ENCODE results near the gene PALM3.

Gene PALM3

DNA sequence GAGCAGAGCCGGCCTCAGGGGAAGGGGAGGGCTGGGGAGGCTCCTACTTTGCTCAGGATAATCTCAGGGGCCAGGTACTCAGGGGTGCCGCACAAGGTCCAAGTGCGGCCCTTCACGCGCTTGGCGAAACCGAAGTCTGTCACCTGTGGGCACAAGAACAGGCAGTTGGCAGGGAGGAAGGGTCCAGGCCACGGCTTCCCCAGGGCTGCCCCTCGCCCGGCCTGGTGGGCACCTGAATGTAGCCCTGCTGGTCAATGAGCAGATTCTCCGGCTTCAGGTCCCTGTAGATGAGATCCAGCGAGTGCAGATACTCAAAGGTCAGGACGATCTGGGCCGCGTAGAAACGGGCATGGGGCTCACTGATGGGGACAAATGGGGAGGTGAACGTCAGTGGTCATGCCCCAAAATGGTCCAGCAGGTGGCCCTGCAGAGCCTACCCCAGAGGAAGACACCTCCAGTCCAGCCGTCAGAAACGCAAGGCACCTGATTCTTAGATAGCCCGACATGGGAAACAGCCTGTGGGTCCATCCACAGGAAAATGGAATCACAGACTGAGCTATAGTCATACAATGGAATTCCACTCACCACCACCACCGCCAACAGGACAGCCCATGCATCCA is 35.8 kb upstream of the PALM3 start:
- no peaks in the 10 kb centered on the region for H3K4me1 ChIP-seq (ENCODE audit: control insufficient read depth in 1 of 2, insufficient read depth in 2 of 2, low read length in 2 of 2)
- no peak overlapping the region for H3K27ac ChIP-seq (ENCODE audit: low read length)

DNA sequence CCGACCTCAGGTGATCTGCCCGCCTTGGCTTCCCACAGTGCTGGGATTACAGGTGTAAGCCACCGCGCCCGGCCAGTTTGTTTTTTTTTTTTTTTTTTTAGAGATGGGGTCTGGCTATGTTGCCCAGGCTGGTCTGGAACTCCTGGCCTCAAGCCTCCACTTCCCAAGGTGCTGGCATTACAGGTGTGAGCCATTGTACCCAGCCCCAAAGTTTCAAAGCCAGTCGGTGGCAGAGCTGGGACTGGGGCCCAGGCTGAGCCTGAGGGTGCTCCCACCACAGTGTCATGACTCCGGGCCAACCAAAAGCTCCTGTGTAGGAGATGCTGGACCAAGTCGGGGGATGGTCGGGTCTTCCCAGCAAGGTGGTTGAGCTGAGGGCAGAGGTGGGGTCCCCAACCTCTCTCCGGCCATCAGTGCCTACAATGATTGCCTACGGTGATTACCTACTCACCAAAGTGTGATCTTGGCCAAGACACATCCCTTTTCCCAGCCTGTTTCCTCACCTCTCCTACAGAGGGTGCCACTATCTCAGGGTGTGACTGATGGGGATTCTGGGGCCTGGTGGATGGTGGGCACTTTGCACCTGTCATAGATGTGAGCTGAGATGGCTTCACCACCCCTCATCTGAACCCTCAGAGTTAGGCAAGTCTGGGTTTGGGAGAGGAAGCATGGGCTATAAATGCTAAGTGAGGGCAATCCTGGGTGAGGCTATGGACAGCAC is 34.6 kb upstream of the PALM3 start:
- Histone ChIP-seq H3K36me3 (ENCODE audit: control insufficient read depth in 1 of 2, insufficient read depth in 2 of 2, low read length in 2 of 2) (peaks cover 25 to 32% of the 10 kb centered on the region in 2 donors), H3K4me3 (ENCODE audit: low read depth in 1 of 2, low read length in 2 of 2) (no peak overlapping the region), H3K27ac (ENCODE audit: low read length) (no peak overlapping the region), H3K27me3 (ENCODE audit: low read depth, low read length) (no peaks in the 10 kb centered on the region), H3K9me3 (ENCODE audit: control insufficient read depth in 1 of 2, low read length in 2 of 2) (peaks cover 6 to 8% of the 10 kb centered on the region in 2 donors), H3K4me1 (ENCODE audit: control insufficient read depth in 1 of 2, insufficient read depth in 2 of 2, low read length in 2 of 2) (peaks cover 0 to 7% of the 10 kb centered on the region in 2 donors)

More for the DNA sequence above, 35.8 kb upstream of the PALM3 start:
- Histone ChIP-seq H3K9me3 (ENCODE audit: control insufficient read depth in 1 of 2, low read length in 2 of 2) (peaks cover 6 to 8% of the 10 kb centered on the region in 2 donors), H3K4me3 (ENCODE audit: low read depth in 1 of 2, low read length in 2 of 2) (no peak overlapping the region), H3K27me3 (ENCODE audit: low read depth, low read length) (no peaks in the 10 kb centered on the region), H3K36me3 (ENCODE audit: control insufficient read depth in 1 of 2, insufficient read depth in 2 of 2, low read length in 2 of 2) (peaks cover 31 to 39% of the 10 kb centered on the region in 2 donors)

DNA sequence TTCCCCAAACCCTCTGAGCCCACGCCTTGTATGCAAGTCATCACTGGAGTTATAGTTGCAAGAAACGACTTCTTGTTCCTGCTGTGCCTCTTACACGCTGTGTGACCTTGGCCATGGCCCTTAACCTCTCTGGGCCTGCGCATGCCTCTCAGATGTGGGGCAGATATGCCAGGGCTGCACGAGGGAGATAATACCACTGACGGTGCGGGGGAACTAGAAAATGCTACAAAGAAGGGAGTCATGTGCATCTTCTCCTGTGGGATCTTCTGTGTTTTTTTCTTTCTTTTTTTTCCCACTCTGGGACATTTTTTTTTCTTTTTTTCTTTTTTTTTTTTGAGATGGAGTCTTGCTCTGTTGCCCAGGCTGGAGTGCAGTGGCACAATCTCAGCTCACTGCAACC is 33.0 kb upstream of the PALM3 start:
- Histone ChIP-seq H3K27ac (ENCODE audit: low read length) (no peak overlapping the region), H3K36me3 (ENCODE audit: control insufficient read depth in 1 of 2, insufficient read depth in 2 of 2, low read length in 2 of 2) (peaks cover 16 to 19% of the 10 kb centered on the region in 2 donors), H3K4me1 (ENCODE audit: control insufficient read depth in 1 of 2, insufficient read depth in 2 of 2, low read length in 2 of 2) (peaks cover 0 to 7% of the 10 kb centered on the region in 2 donors), H3K27me3 (ENCODE audit: low read depth, low read length) (no peaks in the 10 kb centered on the region), H3K9me3 (ENCODE audit: control insufficient read depth in 1 of 2, low read length in 2 of 2) (peaks cover 6 to 8% of the 10 kb centered on the region in 2 donors), H3K4me3 (ENCODE audit: low read depth in 1 of 2, low read length in 2 of 2) (no peak overlapping the region)

DNA sequence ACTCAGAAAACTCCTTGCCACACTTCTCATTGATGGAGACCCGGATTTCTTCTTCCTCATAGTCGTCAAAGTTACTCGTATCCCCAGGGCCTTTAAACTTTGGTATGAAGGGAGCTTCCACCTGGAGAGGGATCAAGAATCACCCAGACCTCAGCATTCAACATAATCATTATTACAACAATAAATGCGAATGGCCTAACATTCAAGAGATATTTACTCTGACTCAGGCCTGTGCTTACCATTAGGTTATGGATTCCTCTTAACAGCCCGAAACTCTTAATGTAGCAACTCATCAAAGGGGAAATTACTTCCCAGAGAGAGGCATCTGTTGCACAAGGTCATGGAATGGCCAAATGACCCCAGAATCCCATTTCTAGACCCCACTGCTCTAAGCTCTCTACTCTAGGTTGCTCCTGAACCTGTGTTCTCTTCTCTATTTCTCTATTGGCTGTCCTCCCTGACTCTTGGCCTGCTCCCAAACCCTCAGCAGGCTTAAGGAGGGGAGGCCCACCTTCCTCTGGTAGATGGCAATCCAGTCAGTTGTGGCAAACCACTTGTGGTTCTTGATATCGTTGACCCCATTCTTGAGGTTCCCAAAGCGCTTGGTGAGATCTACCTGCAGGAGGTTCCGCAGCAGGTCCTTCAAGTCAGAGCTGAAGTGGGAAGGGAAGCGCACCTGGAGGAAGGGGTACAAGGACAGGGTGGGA is 31.4 kb upstream of the PALM3 start:
- Histone ChIP-seq H3K4me3 (ENCODE audit: low read depth in 1 of 2, low read length in 2 of 2) (no peak overlapping the region), H3K27me3 (ENCODE audit: low read depth, low read length) (no peaks in the 10 kb centered on the region), H3K4me1 (ENCODE audit: control insufficient read depth in 1 of 2, insufficient read depth in 2 of 2, low read length in 2 of 2) (peaks cover 0 to 16% of the 10 kb centered on the region in 2 donors), H3K9me3 (ENCODE audit: control insufficient read depth in 1 of 2, low read length in 2 of 2) (peaks cover 6 to 8% of the 10 kb centered on the region in 2 donors), H3K36me3 (ENCODE audit: control insufficient read depth in 1 of 2, insufficient read depth in 2 of 2, low read length in 2 of 2) (peaks cover 16 to 21% of the 10 kb centered on the region in 2 donors), H3K27ac (ENCODE audit: low read length) (no peak overlapping the region)

DNA sequence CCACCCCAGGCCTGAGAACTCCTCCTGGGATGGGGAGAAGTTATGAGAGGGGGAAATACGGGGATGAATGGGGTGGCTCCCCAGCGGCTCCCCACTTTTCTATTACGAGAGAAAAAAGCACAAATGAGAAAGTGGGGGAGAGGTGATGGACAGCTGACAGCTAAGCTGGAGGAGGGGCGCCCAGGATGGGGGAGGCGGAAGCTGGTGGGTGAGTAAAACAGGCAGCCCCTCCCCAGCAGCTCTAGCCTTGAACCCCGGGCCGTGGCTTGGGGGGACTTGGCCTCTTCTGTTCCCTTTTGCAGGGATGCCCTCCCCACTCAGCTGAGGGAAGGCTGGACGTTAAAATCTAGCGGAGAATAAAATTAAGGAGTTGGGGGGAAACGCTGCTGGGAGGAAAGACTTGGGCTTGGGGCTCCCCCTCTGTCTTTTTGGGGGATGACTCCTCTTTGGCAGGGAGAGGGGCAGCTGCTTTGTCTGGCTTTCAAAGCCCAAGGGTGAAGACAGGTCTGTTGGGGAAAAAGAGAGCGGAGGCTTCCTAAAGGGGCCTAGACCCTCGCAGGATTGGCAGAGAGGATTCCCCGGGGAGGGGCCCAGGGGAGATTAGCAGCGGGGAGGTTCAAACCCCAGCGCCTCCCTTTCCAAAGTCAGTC is 30.1 kb upstream of the PALM3 start:
- Histone ChIP-seq H3K4me1 (ENCODE audit: control insufficient read depth in 1 of 2, insufficient read depth in 2 of 2, low read length in 2 of 2) (peaks cover 0 to 16% of the 10 kb centered on the region in 2 donors), H3K9me3 (ENCODE audit: control insufficient read depth in 1 of 2, low read length in 2 of 2) (peaks cover 6 to 8% of the 10 kb centered on the region in 2 donors), H3K36me3 (ENCODE audit: control insufficient read depth in 1 of 2, insufficient read depth in 2 of 2, low read length in 2 of 2) (peaks cover 6 to 14% of the 10 kb centered on the region in 2 donors), H3K27ac (ENCODE audit: low read length) (peak overlapping the region; percentile 72), H3K27me3 (ENCODE audit: low read depth, low read length) (no peaks in the 10 kb centered on the region), H3K4me3 (ENCODE audit: low read depth in 1 of 2, low read length in 2 of 2) (peak overlapping the region; percentile 76 to 81)

DNA sequence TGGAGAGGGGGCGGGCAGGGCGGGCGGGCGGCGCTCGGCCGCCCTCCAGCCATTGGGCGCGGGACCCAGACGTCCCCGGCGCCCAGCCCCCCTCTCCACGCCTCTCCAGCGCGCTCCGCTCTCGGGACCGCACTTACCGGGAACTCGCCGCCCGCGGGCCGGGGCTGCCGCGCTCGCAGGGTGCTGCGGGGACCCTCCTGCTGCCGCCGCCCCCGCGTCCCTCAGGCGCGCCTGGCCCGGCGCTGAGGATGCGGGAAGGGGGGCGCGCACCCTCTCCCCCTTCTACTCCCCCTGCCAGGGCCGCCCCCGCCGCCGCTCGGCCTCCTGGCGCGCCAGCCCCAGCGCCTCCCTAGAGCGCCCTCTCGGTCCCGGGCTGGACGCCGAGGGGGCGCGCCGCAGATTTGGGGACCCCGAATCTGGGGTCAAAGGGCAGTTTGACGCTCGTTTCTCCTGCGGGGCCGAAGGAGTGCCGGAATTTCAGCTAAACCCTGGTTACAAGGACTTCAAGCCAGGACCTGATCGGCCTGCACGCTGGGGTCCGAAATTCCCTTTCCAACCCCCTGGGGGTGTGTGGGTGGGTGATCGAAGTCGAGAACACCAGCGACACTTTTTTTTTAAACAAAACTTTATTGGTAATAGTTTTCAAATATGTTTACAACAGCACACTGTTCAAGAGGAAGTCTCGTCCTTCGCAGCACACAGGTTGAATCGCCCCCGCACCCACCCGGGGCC is 29.4 kb upstream of the PALM3 start:
- peaks cover 6 to 8% of the 10 kb centered on the region in 2 donors for H3K9me3 ChIP-seq (ENCODE audit: control insufficient read depth in 1 of 2, low read length in 2 of 2)
- peaks cover 0 to 16% of the 10 kb centered on the region in 2 donors for H3K4me1 ChIP-seq (ENCODE audit: control insufficient read depth in 1 of 2, insufficient read depth in 2 of 2, low read length in 2 of 2)
- no peaks in the 10 kb centered on the region for H3K27me3 ChIP-seq (ENCODE audit: low read depth, low read length)
- peak overlapping the region; percentile 76 to 81 for H3K4me3 ChIP-seq (ENCODE audit: low read depth in 1 of 2, low read length in 2 of 2)
- peak overlapping the region; percentile 72 for H3K27ac ChIP-seq (ENCODE audit: low read length)
- peaks cover 0 to 7% of the 10 kb centered on the region in 2 donors for H3K36me3 ChIP-seq (ENCODE audit: control insufficient read depth in 1 of 2, insufficient read depth in 2 of 2, low read length in 2 of 2)

DNA sequence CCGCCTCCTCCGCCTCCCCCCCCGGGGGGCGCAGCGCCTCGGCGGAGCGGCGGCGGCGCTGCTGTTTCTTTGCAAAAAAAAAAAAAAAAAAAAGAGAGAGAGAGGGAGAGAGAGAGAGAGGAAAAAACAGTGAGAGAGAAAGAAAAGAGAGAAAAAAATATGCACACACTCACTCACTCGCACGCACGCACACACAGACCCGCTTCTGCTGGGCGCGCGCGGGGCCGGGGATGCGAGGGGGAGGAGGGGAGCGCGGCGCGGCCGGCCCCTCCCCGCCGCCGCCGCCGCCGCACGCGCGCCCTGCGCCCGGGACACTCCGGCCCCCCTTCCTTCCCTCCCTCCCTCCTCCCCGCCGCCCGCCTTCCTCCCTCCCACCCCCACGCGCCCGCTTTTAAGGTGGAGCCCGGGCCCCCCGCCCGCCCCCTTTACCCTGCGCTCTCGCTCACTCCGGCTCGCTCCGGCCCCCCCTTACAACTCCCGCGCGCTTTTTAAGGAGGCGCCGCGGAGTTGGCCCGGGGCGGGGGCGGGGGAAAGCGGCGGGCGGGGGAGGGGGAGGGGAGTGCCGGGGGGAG is 28.7 kb upstream of the PALM3 start, which contains the start of gene SAMD1:
SAMD1 (minus strand) TSS at position 243 of the 572 bp plus-strand sequence.
- Histone ChIP-seq H3K4me1 (ENCODE audit: control insufficient read depth in 1 of 2, insufficient read depth in 2 of 2, low read length in 2 of 2) (peaks cover 0 to 16% of the 10 kb centered on the region in 2 donors), H3K27ac (ENCODE audit: low read length) (peak within 1 kb of the TSS; percentile 72), H3K9me3 (ENCODE audit: control insufficient read depth in 1 of 2, low read length in 2 of 2) (peaks cover 6 to 8% of the 10 kb centered on the region in 2 donors), H3K4me3 (ENCODE audit: low read depth in 1 of 2, low read length in 2 of 2) (peak within 1 kb of the TSS; percentile 76 to 81), H3K36me3 (ENCODE audit: control insufficient read depth in 1 of 2, insufficient read depth in 2 of 2, low read length in 2 of 2) (peaks cover 0 to 6% of the 10 kb centered on the region in 2 donors), H3K27me3 (ENCODE audit: low read depth, low read length) (no peaks in the 10 kb centered on the region)

DNA sequence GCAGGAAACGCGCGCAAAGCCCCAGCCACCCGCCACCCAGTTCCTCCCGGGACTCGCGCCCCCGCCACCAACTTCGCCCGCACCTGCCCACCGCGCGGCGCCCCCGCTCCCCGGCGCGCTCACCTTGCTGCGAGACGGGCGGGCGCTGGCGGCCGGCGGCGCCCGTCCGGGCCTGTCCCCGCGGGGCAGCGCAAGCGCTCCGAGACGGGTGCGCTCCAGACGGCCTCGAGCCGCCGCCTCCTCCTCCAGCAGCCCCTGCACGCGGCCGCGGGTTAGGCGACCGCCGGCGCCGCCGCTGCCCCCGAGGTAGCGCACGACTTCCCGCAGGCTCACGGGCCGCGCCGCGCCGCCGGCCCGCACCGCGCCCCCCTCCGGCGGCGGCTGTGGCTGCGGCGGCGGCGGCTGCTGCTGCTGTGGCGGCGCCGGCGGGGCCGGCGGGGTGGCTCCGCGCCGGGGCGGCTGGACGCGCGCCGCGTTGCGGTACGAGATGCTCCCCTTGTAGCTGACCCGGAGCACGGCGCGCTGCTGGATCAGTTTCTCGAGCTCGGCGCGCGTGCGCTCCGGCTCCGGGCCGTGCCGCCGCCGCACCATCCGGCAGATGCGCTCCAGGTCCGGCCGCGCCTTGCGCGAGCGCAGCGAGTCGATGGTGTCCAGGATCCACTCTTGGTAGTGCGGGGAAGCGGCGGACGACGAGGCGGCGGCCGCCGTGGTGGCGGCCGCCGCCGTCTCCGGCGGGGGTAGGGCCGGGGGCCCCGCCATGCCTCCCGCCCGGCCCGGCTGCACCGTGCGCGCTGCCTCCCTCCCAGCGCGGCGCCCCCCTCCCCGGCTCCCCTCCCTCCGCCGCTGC is 28.0 kb upstream of the PALM3 start:
- H3K36me3 ChIP-seq (ENCODE audit: control insufficient read depth in 1 of 2, insufficient read depth in 2 of 2, low read length in 2 of 2): peaks cover 0 to 6% of the 10 kb centered on the region in 2 donors
- H3K9me3 ChIP-seq (ENCODE audit: control insufficient read depth in 1 of 2, low read length in 2 of 2): peaks cover 6 to 8% of the 10 kb centered on the region in 2 donors
- H3K4me1 ChIP-seq (ENCODE audit: control insufficient read depth in 1 of 2, insufficient read depth in 2 of 2, low read length in 2 of 2): peaks cover 0 to 16% of the 10 kb centered on the region in 2 donors
- H3K4me3 ChIP-seq (ENCODE audit: low read depth in 1 of 2, low read length in 2 of 2): peak overlapping the region in 1 of 2 donors; percentile 57
- H3K27me3 ChIP-seq (ENCODE audit: low read depth, low read length): no peaks in the 10 kb centered on the region
- H3K27ac ChIP-seq (ENCODE audit: low read length): no peak overlapping the region

DNA sequence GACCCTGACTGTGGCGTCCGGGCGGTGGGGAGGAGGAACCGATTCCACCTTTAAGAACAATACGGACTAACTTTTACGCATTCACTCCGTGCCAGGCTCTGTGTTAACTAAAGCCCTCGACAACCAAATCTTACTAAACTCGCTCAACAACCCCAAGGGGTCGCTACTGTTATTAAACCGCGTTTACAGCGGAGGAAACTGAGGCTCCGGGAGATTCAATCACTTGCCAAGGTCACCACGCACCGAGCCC is 27.5 kb upstream of the PALM3 start:
- Histone ChIP-seq H3K36me3 (ENCODE audit: control insufficient read depth in 1 of 2, insufficient read depth in 2 of 2, low read length in 2 of 2) (peaks cover 0 to 6% of the 10 kb centered on the region in 2 donors), H3K4me3 (ENCODE audit: low read depth in 1 of 2, low read length in 2 of 2) (peak overlapping the region in 1 of 2 donors; percentile 42), H3K27ac (ENCODE audit: low read length) (no peak overlapping the region), H3K9me3 (ENCODE audit: control insufficient read depth in 1 of 2, low read length in 2 of 2) (peaks cover 6 to 8% of the 10 kb centered on the region in 2 donors), H3K4me1 (ENCODE audit: control insufficient read depth in 1 of 2, insufficient read depth in 2 of 2, low read length in 2 of 2) (peaks cover 0 to 16% of the 10 kb centered on the region in 2 donors), H3K27me3 (ENCODE audit: low read depth, low read length) (no peaks in the 10 kb centered on the region)
